ENCODE measurements around the gene MAX. TPM values are rescaled to one million over a fixed set of nuclear protein-coding genes. Genes with fewer than 3 reads are reported as not detected.
"Not testable (repeated sequence)": the region's sequence is repeated elsewhere in the genome, so short reads cannot be mapped to it uniquely, and the experiment has no call there.

The MAX gene
- total and polyA plus RNA-seq, 2 of the 13 experiments (the other 11 are each of a cell fraction or from before 2014, with no cell fraction given), result 28.5 to 29.3 TPM

DNA sequence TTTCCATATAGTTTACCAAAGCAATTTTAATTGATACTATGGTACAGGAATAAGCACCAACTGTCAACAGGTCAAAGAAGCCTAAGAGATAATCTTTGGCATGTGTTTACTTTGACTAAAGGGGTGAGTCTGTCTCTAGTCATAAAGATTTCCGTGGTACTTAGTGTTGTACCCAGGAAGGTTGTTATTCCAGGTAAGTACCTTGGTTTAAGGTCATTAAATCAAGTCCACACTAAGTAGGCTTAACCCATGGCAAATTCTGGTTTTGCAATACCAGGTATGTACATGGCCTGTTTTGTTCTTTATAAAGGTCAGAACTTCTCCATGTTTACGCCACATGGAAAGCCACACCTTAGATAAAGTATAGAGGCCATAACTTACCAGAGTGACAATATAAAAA, 10.0 kb downstream of the MAX start:
- Histone ChIP-seq H3K4me2 (ENCODE audit: low read depth, low read length) (no peak overlapping the region), H3K4me3 (replicated peaks in 1 of 3; ENCODE audit: insufficient read depth in 1 of 3, low read depth in 2 of 3, low read length in 3 of 3) (no peak overlapping the region), H3K79me2 (ENCODE audit: insufficient read depth, low read length) (peaks cover 10% of the 10 kb centered on the region), H3K9ac (ENCODE audit: insufficient read depth, low read depth, low read length) (no peak overlapping the region), H4K20me1 (ENCODE audit: insufficient read depth, low read length) (0 out of 2 replicates have a peak, but pooled peaks cover 3% of the 10 kb centered on the region), H3K27me3 (ENCODE audit: control insufficient read depth in 1 of 2, insufficient read depth in 2 of 2, low read length in 2 of 2) (no peaks in the 10 kb centered on the region), H3K27ac (ENCODE audit: extremely low read length, insufficient read depth, low read length) (no peak overlapping the region), H3K4me1 (ENCODE audit: insufficient read depth, low read length) (no peaks in the 10 kb centered on the region), H3K9me3 (ENCODE audit: low read length) (no peaks in the 10 kb centered on the region), H2AFZ (ENCODE audit: low read length) (no peak overlapping the region), H3K36me3 (replicated peaks in 1 of 2; ENCODE audit: control insufficient read depth in 1 of 2, insufficient read depth in 2 of 2, low read length in 2 of 2) (peaks cover 29 to 70% of the 10 kb centered on the region in 2 experiments)
- DNase-seq (ENCODE audit: low spot score) (no peak), FAIRE-seq (no peak), ATAC-seq (no peak)
- BruUV-seq (replicated peaks), result no TSS peak
- in situ Hi-C loops (cut with HindIII; ENCODE audit: extremely low pct_ligation_motif_present, low pct_unique_long_range_greater_than_20kb) (no loop called here), intact Hi-C loops (cut with micrococcal nuclease; ENCODE audit: unreplicated experiment) (no loop called here)
- POLR2A ChIA-PET, result no interaction called here
- CTCF ChIA-PET (ENCODE audit: low intra/inter-chr PET ratio, low total read pairs), result no interaction called here
- no peak for TF ChIP-seq SP2 (CRISPR knock-in tag; IDR thresholded peaks at IDR 0.05)
- no peak for TF ChIP-seq KAT7 (CRISPR knock-in tag; IDR thresholded peaks at IDR 0.05; ENCODE audit: borderline replicate concordance)
- no peak for TF ChIP-seq NFE2 (CRISPR knock-in tag; IDR thresholded peaks at IDR 0.05)
- TF ChIP-seq GABPB1 (CRISPR knock-in tag; IDR thresholded peaks at IDR 0.05), result no peak
- no peak for TF ChIP-seq IKZF1 (IDR thresholded peaks at IDR 0.05)
- no peak for TF ChIP-seq ZNF670 (CRISPR knock-in tag; IDR thresholded peaks at IDR 0.05; ENCODE audit: borderline replicate concordance)
- no peak for TF ChIP-seq POLR2AphosphoS2 (IDR thresholded peaks at IDR 0.05; ENCODE audit: low read depth, low read length)
- no peak for TF ChIP-seq SRF (IDR thresholded peaks at IDR 0.05; ENCODE audit: low read depth, low read length)
- TF ChIP-seq MLLT10 (CRISPR knock-in tag; IDR thresholded peaks at IDR 0.05), result no peak
- TF ChIP-seq NCOA1 (CRISPR knock-in tag; IDR thresholded peaks at IDR 0.05), result no peak
- WGBS (ENCODE audit: low lambda C conversion rate), result 94% methylated on average over 2 of the region's 2 CpGs

DNA sequence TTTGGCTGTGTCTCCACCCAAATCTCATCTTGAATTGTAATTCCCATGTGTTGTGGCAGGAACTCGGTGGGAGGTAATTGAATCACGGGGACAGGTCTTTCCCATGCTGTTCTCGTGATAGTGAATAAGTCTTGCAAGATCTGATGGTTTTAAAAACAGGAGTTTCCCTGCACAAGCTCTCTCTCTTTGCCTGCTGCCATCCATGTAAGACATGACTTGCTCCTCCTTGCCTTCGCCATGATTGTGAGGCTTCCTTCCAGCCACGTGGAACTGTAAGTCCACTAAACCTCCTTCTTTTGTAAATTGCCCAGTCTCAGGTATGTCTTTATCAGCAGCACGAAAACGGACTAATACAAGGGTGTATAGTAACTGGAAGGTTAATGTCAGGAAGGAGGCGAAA, 14.5 kb downstream of the MAX start:
- DNase-seq (ENCODE audit: low spot score); H3K27ac ChIP-seq (ENCODE audit: extremely low read length, insufficient read depth, low read length); H3K79me2 ChIP-seq (ENCODE audit: insufficient read depth, low read length); H3K4me1 ChIP-seq (ENCODE audit: insufficient read depth, low read length); H2AFZ ChIP-seq (ENCODE audit: low read length); in situ Hi-C loops (cut with HindIII; ENCODE audit: extremely low pct_ligation_motif_present, low pct_unique_long_range_greater_than_20kb); CTCF ChIA-PET (ENCODE audit: low intra/inter-chr PET ratio, low total read pairs); H3K4me3 ChIP-seq (replicated peaks in 1 of 3; ENCODE audit: insufficient read depth in 1 of 3, low read depth in 2 of 3, low read length in 3 of 3); H3K4me2 ChIP-seq (ENCODE audit: low read depth, low read length); POLR2A ChIA-PET; FAIRE-seq; BruUV-seq (replicated peaks); H3K27me3 ChIP-seq (ENCODE audit: control insufficient read depth in 1 of 2, insufficient read depth in 2 of 2, low read length in 2 of 2); H4K20me1 ChIP-seq (ENCODE audit: insufficient read depth, low read length); ATAC-seq; H3K9ac ChIP-seq (ENCODE audit: insufficient read depth, low read depth, low read length); intact Hi-C loops (cut with micrococcal nuclease; ENCODE audit: unreplicated experiment); H3K9me3 ChIP-seq (ENCODE audit: low read length): not testable (repeated sequence)
- peak; percentile 44; the same call in 1 of the 2 replicates for TF ChIP-seq ZNF431 (CRISPR knock-in tag; IDR thresholded peaks at IDR 0.05; ENCODE audit: borderline replicate concordance, low read depth)
- 86% methylated on average over 8 of the region's 8 CpGs for WGBS (ENCODE audit: low lambda C conversion rate)
- H3K36me3 ChIP-seq (replicated peaks in 1 of 2; ENCODE audit: control insufficient read depth in 1 of 2, insufficient read depth in 2 of 2, low read length in 2 of 2), result peaks cover 30 to 83% of the 10 kb centered on the region in 2 experiments

DNA sequence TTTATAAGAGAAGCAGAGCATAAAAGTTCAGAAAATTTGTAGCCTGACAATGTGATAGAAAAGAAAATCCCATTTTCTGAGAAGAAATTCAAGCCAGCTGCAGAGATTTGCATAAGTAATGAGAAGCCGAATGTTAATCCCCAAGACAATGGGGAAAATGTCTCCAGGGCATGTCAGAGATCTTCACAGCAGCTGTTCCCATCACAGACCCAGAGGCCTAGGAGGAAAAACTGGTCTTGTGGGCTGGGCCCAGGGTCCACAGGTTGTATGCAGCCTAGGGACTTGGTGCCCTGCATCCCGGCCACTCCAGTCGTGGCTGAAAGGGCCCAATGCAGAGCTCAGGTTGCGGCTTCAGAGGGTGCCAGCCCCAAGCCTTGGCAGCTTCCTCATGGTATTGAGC, 15.6 kb downstream of the MAX start:
- H3K27ac ChIP-seq (ENCODE audit: extremely low read length, insufficient read depth, low read length); H3K4me1 ChIP-seq (ENCODE audit: insufficient read depth, low read length); H2AFZ ChIP-seq (ENCODE audit: low read length); in situ Hi-C loops (cut with HindIII; ENCODE audit: extremely low pct_ligation_motif_present, low pct_unique_long_range_greater_than_20kb); ATAC-seq; H3K79me2 ChIP-seq (ENCODE audit: insufficient read depth, low read length); H3K4me3 ChIP-seq (replicated peaks in 1 of 3; ENCODE audit: insufficient read depth in 1 of 3, low read depth in 2 of 3, low read length in 3 of 3); H3K4me2 ChIP-seq (ENCODE audit: low read depth, low read length); H3K27me3 ChIP-seq (ENCODE audit: control insufficient read depth in 1 of 2, insufficient read depth in 2 of 2, low read length in 2 of 2); intact Hi-C loops (cut with micrococcal nuclease; ENCODE audit: unreplicated experiment); H3K9me3 ChIP-seq (ENCODE audit: low read length); DNase-seq (ENCODE audit: low spot score); FAIRE-seq; H3K9ac ChIP-seq (ENCODE audit: insufficient read depth, low read depth, low read length); POLR2A ChIA-PET; BruUV-seq (replicated peaks); CTCF ChIA-PET (ENCODE audit: low intra/inter-chr PET ratio, low total read pairs); H4K20me1 ChIP-seq (ENCODE audit: insufficient read depth, low read length): not testable (repeated sequence)
- WGBS (ENCODE audit: low lambda C conversion rate), result 97% methylated on average over 4 of the region's 4 CpGs
- peaks cover 25 to 83% of the 10 kb centered on the region in 2 experiments for H3K36me3 ChIP-seq (replicated peaks in 1 of 2; ENCODE audit: control insufficient read depth in 1 of 2, insufficient read depth in 2 of 2, low read length in 2 of 2)

Measured in HepG2 (cell line).